IPS-15b (cell line): ENCODE results near the gene MYO1E.
A peak's percentile ranks its signal among the peaks of the same experiment; 100 is the strongest.

Experiments used
- H3K27me3 ChIP-seq: one replicate; pipeline ENCODE4 v1.6.1; 2013; ENCODE audit warnings: low read length; ENCODE audit not compliant: control insufficient read depth, insufficient read depth
- H3K36me3 ChIP-seq: one replicate; pipeline ENCODE4 v1.6.1; 2013; ENCODE audit warnings: low read length; ENCODE audit not compliant: control insufficient read depth, insufficient read depth
- H3K4me1 ChIP-seq: one replicate; pipeline ENCODE4 v1.6.1; 2013; ENCODE audit warnings: mild to moderate bottlenecking, low read length; ENCODE audit not compliant: control insufficient read depth, insufficient read depth
- H3K4me3 ChIP-seq: one replicate; pipeline ENCODE4 v1.5.1; 2013; ENCODE audit warnings: low read depth, low read length
- H3K9ac ChIP-seq: one replicate; pipeline ENCODE4 v1.6.1; 2013; ENCODE audit warnings: low read depth, mild to moderate bottlenecking, low read length
- H3K9me3 ChIP-seq: one replicate; pipeline ENCODE4 v1.6.1; 2013; ENCODE audit warnings: mild to moderate bottlenecking, low read length; ENCODE audit not compliant: control insufficient read depth, insufficient read depth

Gene MYO1E

GRCh38 chr15:59298225-59298853 lies 74.3 kb downstream of the MYO1E start:
- H3K9ac ChIP-seq = no peak overlapping the region
- H3K4me1 ChIP-seq = peaks cover 11% of the 10 kb centered on the region
- no peak overlapping the region for H3K4me3 ChIP-seq
- no peaks in the 10 kb centered on the region for H3K27me3 ChIP-seq
- no peaks in the 10 kb centered on the region for H3K36me3 ChIP-seq
- H3K9me3 ChIP-seq = no peaks in the 10 kb centered on the region

DNA sequence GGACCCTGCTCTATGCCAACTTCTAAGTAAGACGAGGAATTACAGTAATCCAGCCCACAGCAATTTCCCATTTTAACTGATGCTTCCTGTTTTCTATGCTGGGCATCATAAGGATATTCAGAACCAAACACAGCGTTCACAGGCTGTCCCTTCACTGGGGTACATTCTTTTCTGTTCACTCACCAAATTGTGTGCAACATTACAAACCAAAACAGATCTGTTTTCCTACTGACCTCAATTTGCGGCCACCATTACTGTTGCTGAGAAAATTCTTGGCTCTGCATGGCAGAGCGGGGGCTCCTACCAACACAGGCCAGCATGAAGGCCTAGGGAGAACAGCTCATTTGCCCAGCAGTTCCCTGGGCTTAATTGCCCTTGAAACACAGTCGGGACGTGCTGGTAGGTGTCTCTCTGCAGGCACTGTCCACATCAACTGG lies 76.5 kb downstream of the MYO1E start:
- no peaks in the 10 kb centered on the region for H3K36me3 ChIP-seq
- peaks cover 21% of the 10 kb centered on the region for H3K4me1 ChIP-seq
- H3K9ac ChIP-seq = no peak overlapping the region
- H3K4me3 ChIP-seq = no peak overlapping the region
- H3K9me3 ChIP-seq = no peaks in the 10 kb centered on the region
- no peaks in the 10 kb centered on the region for H3K27me3 ChIP-seq

- no peak overlapping the region for H3K9ac ChIP-seq
- no peak overlapping the region for H3K4me3 ChIP-seq
- no peaks in the 10 kb centered on the region for H3K27me3 ChIP-seq
- no peaks in the 10 kb centered on the region for H3K36me3 ChIP-seq
- peaks cover 27% of the 10 kb centered on the region for H3K4me1 ChIP-seq
- no peaks in the 10 kb centered on the region for H3K9me3 ChIP-seq
These were observed 77.2 kb downstream of the MYO1E start for GRCh38 chr15:59295261-59296001.

GRCh38 chr15:59294574-59295260 lies 78.0 kb downstream of the MYO1E start:
- Histone ChIP-seq H3K9me3 (no peaks in the 10 kb centered on the region), H3K4me3 (no peak overlapping the region), H3K4me1 (peaks cover 27% of the 10 kb centered on the region), H3K9ac (no peak overlapping the region), H3K27me3 (no peaks in the 10 kb centered on the region), H3K36me3 (no peaks in the 10 kb centered on the region)

- Histone ChIP-seq H3K4me3 (no peak overlapping the region), H3K36me3 (no peaks in the 10 kb centered on the region), H3K9me3 (no peaks in the 10 kb centered on the region), H3K4me1 (peaks cover 27% of the 10 kb centered on the region), H3K9ac (peak overlapping the region; percentile 48), H3K27me3 (no peaks in the 10 kb centered on the region)
These were observed 80.1 kb downstream of the MYO1E start for GRCh38 chr15:59292442-59293151.

DNA sequence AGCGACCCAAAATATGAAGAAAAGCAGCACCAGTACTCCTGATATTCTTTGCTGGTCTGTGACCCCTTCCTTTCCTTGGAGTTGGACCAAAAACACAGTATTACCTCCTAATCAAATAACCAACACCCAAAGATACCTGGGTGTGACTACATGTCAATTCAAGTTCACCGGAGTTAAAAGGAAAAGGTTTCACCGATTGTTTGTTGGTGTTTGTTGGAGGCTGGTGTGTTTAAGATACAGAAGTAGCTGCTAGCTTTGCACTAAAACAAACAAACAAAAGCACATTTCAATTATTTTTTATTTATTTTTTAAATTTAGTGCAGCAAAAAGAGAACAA lies 81.5 kb downstream of the MYO1E start:
- no peaks in the 10 kb centered on the region for H3K9me3 ChIP-seq
- no peak overlapping the region for H3K9ac ChIP-seq
- H3K4me1 ChIP-seq = peaks cover 24% of the 10 kb centered on the region
- no peak overlapping the region for H3K4me3 ChIP-seq
- H3K27me3 ChIP-seq = no peaks in the 10 kb centered on the region
- no peaks in the 10 kb centered on the region for H3K36me3 ChIP-seq

- Histone ChIP-seq H3K9ac (no peak overlapping the region), H3K36me3 (no peaks in the 10 kb centered on the region), H3K4me1 (peaks cover 22% of the 10 kb centered on the region), H3K27me3 (no peaks in the 10 kb centered on the region), H3K4me3 (no peak overlapping the region), H3K9me3 (no peaks in the 10 kb centered on the region)
These were observed 82.1 kb downstream of the MYO1E start for GRCh38 chr15:59290295-59291212.

DNA sequence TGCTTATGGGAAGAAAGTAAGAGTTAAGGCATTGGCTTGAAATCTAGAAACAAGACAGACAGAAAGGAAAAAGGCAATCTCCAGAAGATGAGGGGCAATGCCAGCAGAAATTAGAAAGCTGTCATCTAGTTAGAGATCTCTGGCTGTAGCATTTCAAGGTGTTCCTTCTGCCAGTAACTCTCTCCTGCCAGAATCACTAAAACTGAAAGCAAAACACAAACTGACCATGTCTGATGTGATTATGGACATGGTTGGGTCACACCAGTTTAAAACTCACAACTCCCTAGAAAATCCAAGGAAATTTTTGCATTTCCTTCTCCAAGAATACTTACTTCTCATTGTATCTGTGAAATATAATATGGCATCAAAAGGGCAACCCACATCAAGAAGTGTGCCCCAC lies 83.1 kb downstream of the MYO1E start:
- H3K27me3 ChIP-seq = no peaks in the 10 kb centered on the region
- H3K4me1 ChIP-seq = peaks cover 20% of the 10 kb centered on the region
- H3K36me3 ChIP-seq = no peaks in the 10 kb centered on the region

DNA sequence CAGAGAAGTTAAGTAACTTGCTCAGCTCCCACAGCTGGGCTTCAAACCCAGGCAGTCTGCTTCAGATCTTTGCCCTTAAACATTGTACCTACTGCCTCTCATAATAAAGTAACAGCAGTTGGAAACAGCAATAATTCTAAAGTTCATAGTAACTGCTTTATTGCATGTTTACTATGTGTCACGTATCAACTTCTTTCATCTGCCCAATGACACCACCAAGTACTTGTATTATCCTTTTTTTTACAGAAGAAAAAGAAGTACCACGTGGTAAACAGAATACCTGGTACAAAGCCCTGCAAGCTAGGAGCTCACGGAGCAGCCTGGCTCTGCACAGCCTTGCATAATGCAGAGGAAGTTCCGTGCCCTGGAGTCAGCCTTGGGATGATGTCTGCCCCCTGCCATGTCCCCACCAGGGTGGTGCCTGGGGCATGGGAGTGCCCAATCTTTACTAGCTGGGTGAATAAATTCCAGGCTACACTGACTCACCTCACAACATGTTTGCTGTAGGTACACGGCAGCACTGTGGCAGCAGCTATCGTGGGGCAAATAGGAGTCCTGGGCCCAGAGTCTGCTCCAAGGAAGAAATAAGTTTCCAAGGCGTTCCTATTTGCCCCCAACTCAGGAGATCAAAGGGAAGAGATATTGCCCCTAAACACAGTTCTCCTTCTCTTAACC lies 88.8 kb downstream of the MYO1E start:
- H3K36me3 ChIP-seq = no peaks in the 10 kb centered on the region
- H3K4me3 ChIP-seq = no peak overlapping the region
- H3K9me3 ChIP-seq = no peaks in the 10 kb centered on the region
- H3K9ac ChIP-seq = no peak overlapping the region
- no peaks in the 10 kb centered on the region for H3K27me3 ChIP-seq
- H3K4me1 ChIP-seq = no peaks in the 10 kb centered on the region

More for the DNA sequence above, 83.1 kb downstream of the MYO1E start:
- Histone ChIP-seq H3K4me3 (no peak overlapping the region), H3K9me3 (no peaks in the 10 kb centered on the region), H3K9ac (no peak overlapping the region)

- Histone ChIP-seq H3K9ac (no peak overlapping the region), H3K4me1 (no peaks in the 10 kb centered on the region), H3K9me3 (no peaks in the 10 kb centered on the region), H3K27me3 (no peaks in the 10 kb centered on the region), H3K36me3 (no peaks in the 10 kb centered on the region), H3K4me3 (no peak overlapping the region)
These were observed 89.9 kb downstream of the MYO1E start for GRCh38 chr15:59282515-59283337.
